GM23338 (cell line): ENCODE results near the gene DNAJC27. TPM values are rescaled to one million over a fixed set of nuclear protein-coding genes. Genes with fewer than 3 reads are reported as not detected.

Source experiments
- ATAC-seq: fragments of 200-7000 bp; cut with Tn5 transposase; 3 replicates; pipeline ENCODE4 v1.9.1; 2020
- DNase-seq: peaks from one replicate; pipeline ENCODE4 v3.0.0-alpha.2; 2015; ENCODE audit warnings: low spot score
- H2AFZ ChIP-seq: fragments of 200-600 bp; sonication (generic); 2 replicates; pipeline ENCODE4 v1.8.0; 2016; ENCODE audit warnings: antibody characterized with exemption, mild to moderate bottlenecking, moderate library complexity
- H3F3A ChIP-seq: fragments of 200-600 bp; sonication (generic); replicated peaks from 2 replicates; pipeline ENCODE4 v1.8.0; 2017; ENCODE audit warnings: antibody characterized with exemption, mixed run types, low read depth
- H3K27ac ChIP-seq: fragments of 200-600 bp; sonication (generic); 2 replicates; pipeline ENCODE4 v1.6.1; 2016; ENCODE audit warnings: low read depth
- H3K27me3 ChIP-seq: fragments of 200-600 bp; sonication (generic); 2 replicates; pipeline ENCODE4 v1.8.0; 2016; ENCODE audit warnings: mild to moderate bottlenecking, mixed run types, moderate library complexity; ENCODE audit not compliant: insufficient read depth
- H3K36me3 ChIP-seq: fragments of 200-600 bp; sonication (generic); 2 replicates; pipeline ENCODE4 v1.8.0; 2016; ENCODE audit warnings: mild to moderate bottlenecking; ENCODE audit not compliant: insufficient read depth
- H3K4me1 ChIP-seq: fragments of 200-600 bp; sonication (generic); 2 replicates; pipeline ENCODE4 v1.8.0; 2016; ENCODE audit warnings: mild to moderate bottlenecking, moderate library complexity; ENCODE audit not compliant: insufficient read depth
- H3K4me2 ChIP-seq: fragments of 200-600 bp; sonication (generic); 2 replicates; pipeline ENCODE4 v1.7.1; 2017; ENCODE audit warnings: mixed run types
- H3K4me3 ChIP-seq: fragments of 200-600 bp; sonication (generic); 2 replicates; pipeline ENCODE4 v1.6.1; 2016; ENCODE audit warnings: mixed run types
- H3K79me2 ChIP-seq: fragments of 200-600 bp; sonication (generic); replicated peaks from 2 replicates; pipeline ENCODE4 v1.8.0; 2017; ENCODE audit warnings: mild to moderate bottlenecking; ENCODE audit not compliant: insufficient read depth
- H3K9me2 ChIP-seq: fragments of 200-600 bp; sonication (generic); 2 replicates; pipeline ENCODE4 v1.8.0; 2017; ENCODE audit not compliant: insufficient read depth
- H4K20me1 ChIP-seq: fragments of 200-600 bp; sonication (generic); replicated peaks from 2 replicates; pipeline ENCODE4 v1.8.0; 2017; ENCODE audit warnings: mild to moderate bottlenecking; ENCODE audit not compliant: insufficient read depth
- H3K27ac Mint-ChIP-seq: 2 replicates; pipeline ENCODE4 v1.8.0; 2020; ENCODE audit warnings: inconsistent platforms, mild to moderate bottlenecking, moderate library complexity, mixed read lengths
- H3K27me3 Mint-ChIP-seq: 3 replicates; pipeline ENCODE4 v1.8.0; 2022; ENCODE audit warnings: low read depth, mild to moderate bottlenecking, moderate library complexity, mixed read lengths, inconsistent platforms; ENCODE audit not compliant: insufficient read depth, poor library complexity
- H3K36me3 Mint-ChIP-seq: 3 replicates; pipeline ENCODE4 v1.8.0; 2021; ENCODE audit warnings: low read depth, mild to moderate bottlenecking, inconsistent platforms, moderate library complexity, mixed read lengths
- H3K4me1 Mint-ChIP-seq: 3 replicates; pipeline ENCODE4 v1.8.0; 2020; ENCODE audit warnings: mild to moderate bottlenecking, inconsistent platforms, mixed read lengths
- H3K4me3 Mint-ChIP-seq: 3 replicates; pipeline ENCODE4 v1.8.0; 2021; ENCODE audit warnings: moderate library complexity, mild to moderate bottlenecking, inconsistent platforms, mixed read lengths
- H3K9me3 Mint-ChIP-seq: 3 replicates; pipeline ENCODE4 v1.8.0; 2020; ENCODE audit warnings: moderate library complexity, mild to moderate bottlenecking, inconsistent platforms, mixed read lengths
- CTCF ChIP-seq, 2 experiments: fragments of 200-600 bp in 1 of 2; sonication (generic) in 1 of 2; conservative IDR thresholded peaks; 2 replicates each; pipeline versions ENCODE4 v1.5.1 to v1.6.1; 2016 to 2017; ENCODE audit warnings: antibody characterized with exemption in 2 of 2, low read depth in 2 of 2, mild to moderate bottlenecking in 2 of 2, moderate library complexity in 1 of 2
- EZH2phosphoT487 ChIP-seq: fragments of 200-600 bp; sonication (generic); IDR thresholded peaks from one replicate; pipeline ENCODE4 v1.8.1; 2018; ENCODE audit warnings: antibody characterized with exemption; ENCODE audit not compliant: unreplicated experiment
- JUNB ChIP-seq: IDR thresholded peaks from one replicate; pipeline ENCODE4 v1.6.1; 2016; ENCODE audit warnings: antibody characterized with exemption; ENCODE audit not compliant: unreplicated experiment
- NANOG ChIP-seq: IDR thresholded peaks from 2 replicates; pipeline ENCODE4 v1.6.1; 2016; ENCODE audit warnings: antibody characterized with exemption, borderline replicate concordance
- ZNF114 ChIP-seq: fragments of 250-450 bp; sonication (Bioruptor Pico); IDR thresholded peaks from 2 replicates; pipeline ENCODE4 v1.5.0; 2020; ENCODE audit warnings: mild to moderate bottlenecking, moderate library complexity
- ZNF462 ChIP-seq: fragments of 250-450 bp; sonication (Bioruptor Pico); IDR thresholded peaks from 2 replicates; pipeline ENCODE4 v1.5.0; 2020; ENCODE audit warnings: mild to moderate bottlenecking, moderate library complexity
- polyA plus RNA-seq: library from polyadenylated mRNA; unstranded; fragments of >200 nt; fragmentation: Nextera tagmentation; extraction: Ambion mirVana; gene quantifications from 2 replicates; pipeline ENCODE4 v1.2.1, GENCODE V29; 2016
- total RNA-seq: library from RNA; depleted of rRNA; stranded (reverse); fragments of >200 nt; shearing (Covaris generic); gene quantifications from 2 replicates; pipeline ENCODE4 v1.2.3, GENCODE V29; 2014

DNAJC27 gene
- total and polyA plus RNA-seq, 2 experiments from 2014 or later = 2.4 to 2.6 TPM

- TF ChIP-seq ZNF462 (no peak), CTCF (conservative IDR thresholded peaks at IDR 0.05; ENCODE audit: low read depth in 2 of 2) (no peak), EZH2phosphoT487 (no peak)
Measured at GRCh38 chr2:24937236-24937635, 34.5 kb downstream of the DNAJC27 start (continued).

- no peak overlapping the region for H3K4me3 Mint-ChIP-seq
- no peak for ATAC-seq
- H4K20me1 ChIP-seq = no peaks in the 10 kb centered on the region
- H3K4me1 ChIP-seq = peaks cover 6% of the 10 kb centered on the region
- no peak for DNase-seq
- no peaks in the 10 kb centered on the region for H3K27me3 ChIP-seq
- H3F3A ChIP-seq = no peaks in the 10 kb centered on the region
- H3K27ac Mint-ChIP-seq = no peak overlapping the region
- no peak overlapping the region for H3K4me2 ChIP-seq
- H3K9me3 Mint-ChIP-seq = no peaks in the 10 kb centered on the region
- H3K4me1 Mint-ChIP-seq = peaks cover 7% of the 10 kb centered on the region; the same call in 2 of the 3 replicates
- TF ChIP-seq NANOG = no peak
- TF ChIP-seq JUNB = no peak
- no peak for TF ChIP-seq ZNF462
- no peak for TF ChIP-seq ZNF114
- H3K36me3 ChIP-seq = no peaks in the 10 kb centered on the region
- H3K36me3 Mint-ChIP-seq = no peaks in the 10 kb centered on the region
- H3K27ac ChIP-seq = no peak overlapping the region
- H3K27me3 Mint-ChIP-seq = peaks cover 3% of the 10 kb centered on the region
- H3K4me3 ChIP-seq = no peak overlapping the region
- H3K79me2 ChIP-seq = no peaks in the 10 kb centered on the region
- no peak overlapping the region; the same call in 1 of the 2 replicates for H2AFZ ChIP-seq
- H3K9me2 ChIP-seq = no peaks in the 10 kb centered on the region
Measured at GRCh38 chr2:24935145-24935544, 36.6 kb downstream of the DNAJC27 start.
